ENCODE results near the gene TBC1D3I.

DNA sequence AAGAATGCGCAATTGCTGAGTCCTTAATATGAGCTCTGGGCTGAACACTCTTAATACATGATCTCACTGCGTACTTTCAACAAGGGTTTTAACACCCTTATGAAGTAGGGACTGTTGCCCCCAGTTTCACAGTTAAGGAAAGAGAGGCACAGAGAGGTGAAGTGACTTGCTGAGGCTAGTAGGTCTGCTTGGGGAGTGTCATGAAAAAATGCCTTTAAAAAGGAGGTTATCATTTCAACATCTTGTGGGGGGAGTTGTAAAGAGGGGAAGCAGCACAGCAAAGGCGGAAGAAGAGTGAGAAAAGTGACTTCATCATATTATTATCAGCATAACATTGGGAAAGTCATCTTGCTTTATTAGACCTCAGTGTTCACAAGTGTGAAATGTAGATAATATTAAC, 51.4 kb downstream of the TBC1D3I start:
- TF ChIP-seq, protein P1, sequence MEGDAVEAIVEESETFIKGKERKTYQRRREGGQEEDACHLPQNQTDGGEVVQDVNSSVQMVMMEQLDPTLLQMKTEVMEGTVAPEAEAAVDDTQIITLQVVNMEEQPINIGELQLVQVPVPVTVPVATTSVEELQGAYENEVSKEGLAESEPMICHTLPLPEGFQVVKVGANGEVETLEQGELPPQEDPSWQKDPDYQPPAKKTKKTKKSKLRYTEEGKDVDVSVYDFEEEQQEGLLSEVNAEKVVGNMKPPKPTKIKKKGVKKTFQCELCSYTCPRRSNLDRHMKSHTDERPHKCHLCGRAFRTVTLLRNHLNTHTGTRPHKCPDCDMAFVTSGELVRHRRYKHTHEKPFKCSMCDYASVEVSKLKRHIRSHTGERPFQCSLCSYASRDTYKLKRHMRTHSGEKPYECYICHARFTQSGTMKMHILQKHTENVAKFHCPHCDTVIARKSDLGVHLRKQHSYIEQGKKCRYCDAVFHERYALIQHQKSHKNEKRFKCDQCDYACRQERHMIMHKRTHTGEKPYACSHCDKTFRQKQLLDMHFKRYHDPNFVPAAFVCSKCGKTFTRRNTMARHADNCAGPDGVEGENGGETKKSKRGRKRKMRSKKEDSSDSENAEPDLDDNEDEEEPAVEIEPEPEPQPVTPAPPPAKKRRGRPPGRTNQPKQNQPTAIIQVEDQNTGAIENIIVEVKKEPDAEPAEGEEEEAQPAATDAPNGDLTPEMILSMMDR (IDR thresholded peaks at IDR 0.05) = no peak
- TF ChIP-seq POLR2A (IDR thresholded peaks at IDR 0.05) = no peak
- TF ChIP-seq POLR2AphosphoS5 (IDR thresholded peaks at IDR 0.05) = no peak
- no peak for TF ChIP-seq EP300 (IDR thresholded peaks at IDR 0.05; ENCODE audit: low read depth)

Measured in transverse colon (tissue), 4 donors.